Body of pancreas (tissue), 4 donors: ENCODE results near the gene BMPR1B. TPM values are rescaled to one million over a fixed set of nuclear protein-coding genes. Genes with fewer than 3 reads are reported as not detected.

Experiments used
- ATAC-seq: fragments of 150-250 bp; one replicate; pipeline ENCODE4 v1.9.1; 2016
- DNase-seq, 4 donors: peaks; one replicate each; pipeline ENCODE4 v3.0.0-alpha.2; 2019
- H3K27ac ChIP-seq, 4 donors: fragments of 200-600 bp; sonication (generic); 1 replicate in 3 of 4; 2 replicates in 1 of 4; pipeline versions ENCODE4 v1.5.1 to v1.6.1; 2016 to 2019; ENCODE audit warnings: mild to moderate bottlenecking in 1 of 4, mixed read lengths in 1 of 4, moderate library complexity in 1 of 4
- H3K27me3 ChIP-seq, 2 donors: fragments of 200-600 bp; sonication (generic); one replicate each; pipeline ENCODE4 v1.6.0; 2016; ENCODE audit warnings: mild to moderate bottlenecking in 1 of 2
- H3K36me3 ChIP-seq, 2 donors: fragments of 200-600 bp; sonication (generic); replicated peaks in 1 of 2; 2 replicates each; pipeline ENCODE4 v1.5.1; 2016; ENCODE audit warnings: low read depth in 2 of 2; ENCODE audit not compliant: insufficient read depth in 1 of 2
- H3K4me1 ChIP-seq: fragments of 200-600 bp; sonication (generic); one replicate; pipeline ENCODE4 v1.6.0; 2016
- H3K4me3 ChIP-seq, 2 donors: fragments of 200-600 bp; sonication (generic); 1 replicate in 1 of 2; 2 replicates in 1 of 2; pipeline ENCODE4 v1.5.1; 2016 to 2019
- H3K9me3 ChIP-seq, 3 donors: fragments of 200-600 bp; sonication (generic); 1 replicate in 2 of 3; 2 replicates in 1 of 3; pipeline ENCODE4 v1.5.1; 2016
- CTCF ChIP-seq, 7 experiments: fragments of 450-650 bp in 4 of 7; fragments of 200-600 bp in 3 of 7; sonication (generic) in 3 of 7; IDR thresholded peaks; one replicate each; pipeline ENCODE4 v1.5.1; 2016 to 2019; ENCODE audit warnings: antibody characterized with exemption in 7 of 7
- POLR2A ChIP-seq, 3 donors: fragments of 450-650 bp; IDR thresholded peaks; one replicate each; pipeline ENCODE4 v1.6.1; 2016; ENCODE audit warnings: antibody characterized with exemption in 3 of 3, mild to moderate bottlenecking in 2 of 3
- WGBS, 2 donors: methylation state at CpG; one replicate each; pipeline ENCODE4 v1.1.5; 2017; 5-methylcytosine and 5-hydroxymethylcytosine counted together
- intact Hi-C: fragments of 100-400 bp; cut with DNase I; formaldehyde crosslinking; loops from one replicate; pipeline ENCODE4 v1.15.1; 2023
- total RNA-seq, 2 donors: library from RNA; depleted of rRNA; stranded (reverse); fragments of >200 nt; gene quantifications; one replicate each; pipeline ENCODE4 v1.1.0, GENCODE V29; 2016

BMPR1B gene
- total RNA-seq, 2 donors from 2014 or later: 0.99 to 1.3 TPM

- TF ChIP-seq CTCF (IDR thresholded peaks at IDR 0.05) (no peak), POLR2A (IDR thresholded peaks at IDR 0.05) (no peak)
- WGBS, 2 donors: 33 to 37% methylated on average over 3 of the region's 3 CpGs
- Histone ChIP-seq H3K27me3 (no peaks in the 10 kb centered on the region), H3K4me1 (no peaks in the 10 kb centered on the region), H3K9me3 (no peaks in the 10 kb centered on the region), H3K36me3 (no peaks in the 10 kb centered on the region), H3K4me3 (no peak overlapping the region), H3K27ac (no peak overlapping the region)
- DNase-seq (no peak), ATAC-seq (no peak)
- intact Hi-C loops: no loop called here
These were observed 147.8 kb downstream of the BMPR1B start for GRCh38 chr4:94905511-94905910.

GRCh38 chr4:94909645-94910044 is 151.9 kb downstream of the BMPR1B start:
- ATAC-seq: no peak
- Histone ChIP-seq H3K9me3 (no peaks in the 10 kb centered on the region), H3K27ac (no peak overlapping the region), H3K27me3 (no peaks in the 10 kb centered on the region), H3K4me1 (no peaks in the 10 kb centered on the region), H3K4me3 (no peak overlapping the region), H3K36me3 (no peaks in the 10 kb centered on the region)
- intact Hi-C loops: no loop called here
- TF ChIP-seq CTCF (IDR thresholded peaks at IDR 0.05) (no peak), POLR2A (IDR thresholded peaks at IDR 0.05) (no peak)
- 95 to 97% methylated on average over 3 of the region's 3 CpGs for WGBS, 2 donors
- DNase-seq: no peak

GRCh38 chr4:94911106-94911505 is 153.4 kb downstream of the BMPR1B start:
- Histone ChIP-seq H3K4me1 (no peaks in the 10 kb centered on the region), H3K4me3 (no peak overlapping the region), H3K27me3 (no peaks in the 10 kb centered on the region), H3K27ac (no peak overlapping the region), H3K36me3 (no peaks in the 10 kb centered on the region), H3K9me3 (no peaks in the 10 kb centered on the region)
- TF ChIP-seq CTCF (IDR thresholded peaks at IDR 0.05) (no peak), POLR2A (IDR thresholded peaks at IDR 0.05) (no peak)
- WGBS, 2 donors: 73 to 85% methylated on average over 1 of the region's 1 CpG
- intact Hi-C loops: no loop called here
- no peak for ATAC-seq
- DNase-seq: no peak

GRCh38 chr4:94912606-94913005 is 154.9 kb downstream of the BMPR1B start:
- TF ChIP-seq POLR2A (IDR thresholded peaks at IDR 0.05) (no peak), CTCF (IDR thresholded peaks at IDR 0.05) (no peak)
- WGBS, 2 donors: 69 to 73% methylated on average over 2 of the region's 2 CpGs
- H3K36me3 ChIP-seq: no peaks in the 10 kb centered on the region
- ATAC-seq (no peak), DNase-seq (no peak)
- H3K9me3 ChIP-seq: no peaks in the 10 kb centered on the region
- no peak overlapping the region for H3K27ac ChIP-seq
- intact Hi-C loops: no loop called here
- H3K4me1 ChIP-seq: no peaks in the 10 kb centered on the region
- no peak overlapping the region for H3K4me3 ChIP-seq
- H3K27me3 ChIP-seq: no peaks in the 10 kb centered on the region

GRCh38 chr4:94913316-94913715 is 155.6 kb downstream of the BMPR1B start:
- intact Hi-C loops: no loop called here
- Histone ChIP-seq H3K4me1 (no peaks in the 10 kb centered on the region), H3K9me3 (no peaks in the 10 kb centered on the region), H3K36me3 (no peaks in the 10 kb centered on the region), H3K4me3 (no peak overlapping the region), H3K27ac (no peak overlapping the region), H3K27me3 (no peaks in the 10 kb centered on the region)
- DNase-seq (no peak), ATAC-seq (no peak)
- TF ChIP-seq POLR2A (IDR thresholded peaks at IDR 0.05): no peak
- TF ChIP-seq CTCF (IDR thresholded peaks at IDR 0.05): no peak
- 73 to 81% methylated on average over 1 of the region's 1 CpG for WGBS, 2 donors
